Stimulated activated CD4-positive, alpha-beta T cell treated with anti-CD3 and anti-CD28 coated beads, Interleukin-15, amount 100 ng/mL, for 24 hours (primary cell): ENCODE data around the gene OCEL1.
A peak's percentile ranks its signal among the peaks of the same experiment; 100 is the strongest.

Experiments used
- DNase-seq: peaks from one replicate; pipeline ENCODE4 v3.0.0-alpha.2; 2020

The OCEL1 gene

GRCh38 chr19:17211547-17212446, 14.2 kb upstream of the OCEL1 start:
- DNase-seq: no peak

DNA sequence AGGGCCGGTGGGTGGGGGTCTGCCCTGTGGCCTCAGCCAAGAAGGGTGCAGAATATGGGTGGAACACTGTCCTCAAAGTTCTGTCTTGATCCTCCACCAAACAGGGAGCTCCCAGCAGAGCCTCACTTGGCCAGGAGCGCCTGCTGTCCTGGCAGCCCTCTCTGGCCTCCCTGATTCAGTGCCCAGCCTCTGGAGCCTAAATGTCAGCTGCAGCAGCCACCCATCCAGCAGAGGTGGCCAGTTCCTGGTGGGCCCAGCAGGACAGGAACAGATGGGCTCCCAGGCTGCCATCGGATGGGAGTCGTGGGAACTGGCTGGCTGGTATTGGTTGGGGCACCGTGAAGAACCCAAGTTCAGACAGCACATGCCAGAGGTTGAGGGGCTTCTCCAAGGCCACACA, 12.7 kb upstream of the OCEL1 start:
- no peak for DNase-seq

DNA sequence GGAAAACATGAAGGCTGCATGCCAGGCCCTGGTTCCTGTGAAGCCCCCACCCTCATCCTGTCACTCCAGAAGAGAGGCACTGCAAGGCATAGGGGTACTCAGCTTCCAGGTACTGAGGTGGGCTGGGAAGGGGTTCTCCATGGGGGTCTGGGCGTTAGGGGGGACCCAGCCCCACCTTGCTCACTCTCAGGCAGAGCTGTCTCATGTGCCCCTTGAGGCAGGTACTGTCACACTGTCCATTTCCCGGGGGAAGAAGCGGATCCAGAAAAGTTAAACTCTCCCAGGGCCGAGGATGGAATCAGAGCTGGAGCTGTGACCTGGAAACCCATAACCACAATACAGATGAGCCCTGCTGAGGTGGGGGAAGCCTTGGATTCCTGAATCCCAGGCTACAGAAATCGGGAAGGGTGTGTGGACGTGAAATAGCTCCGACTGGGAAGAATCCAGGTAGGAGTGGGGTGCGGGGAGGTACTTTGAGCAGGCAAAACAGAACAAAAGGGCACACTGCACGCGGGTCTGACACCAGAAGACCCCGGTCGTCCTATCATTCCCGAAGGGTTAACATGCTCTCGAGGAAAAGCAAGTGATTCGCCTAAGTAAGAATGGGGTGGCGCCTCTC, 11.4 kb upstream of the OCEL1 start:
- no peak for DNase-seq

DNA sequence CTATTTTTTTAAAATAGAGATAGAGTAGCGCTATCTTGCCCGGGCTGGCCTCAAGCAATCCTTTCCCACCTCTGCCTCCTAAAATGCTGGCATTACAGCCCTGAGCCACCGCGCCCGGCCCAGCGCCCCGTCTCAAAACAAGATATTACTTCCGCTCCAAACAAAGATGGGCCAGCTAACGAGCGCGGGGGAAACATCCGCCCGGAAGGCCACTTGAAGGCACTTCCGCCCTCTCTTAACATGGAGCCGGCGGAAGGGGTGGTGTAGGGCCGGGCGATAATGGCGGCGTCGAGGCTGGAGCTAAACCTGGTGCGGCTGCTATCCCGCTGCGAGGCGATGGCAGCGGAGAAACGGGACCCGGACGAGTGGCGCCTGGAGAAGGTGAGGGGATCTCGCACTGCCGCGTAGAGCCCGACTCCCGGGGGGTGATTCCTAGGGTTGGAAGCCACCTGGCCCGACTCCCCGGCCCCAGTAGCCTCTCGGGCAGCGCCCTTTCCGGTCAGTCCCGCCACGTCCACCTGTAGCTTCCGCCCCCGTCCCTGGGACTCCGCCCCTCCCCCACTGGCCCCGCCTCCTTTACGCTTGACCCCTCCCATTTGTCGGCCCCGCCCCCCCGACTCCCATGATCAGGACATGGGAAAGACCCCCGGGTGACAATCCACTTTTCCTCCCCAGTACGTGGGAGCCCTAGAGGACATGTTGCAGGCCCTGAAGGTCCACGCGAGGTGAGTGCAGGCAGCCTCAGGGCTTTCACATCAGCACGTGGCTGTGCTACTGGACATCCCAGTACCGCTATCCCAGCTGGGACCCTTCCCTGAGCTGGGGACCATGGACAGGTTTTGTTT, 10.7 kb upstream of the OCEL1 start, which contains the start of gene USE1:
Gene USE1 (plus strand): TSS at position 231 of the 845 bp plus-strand sequence. CDS start 49 bp downstream, at position 280.
- DNase-seq: peak; percentile 89

DNA sequence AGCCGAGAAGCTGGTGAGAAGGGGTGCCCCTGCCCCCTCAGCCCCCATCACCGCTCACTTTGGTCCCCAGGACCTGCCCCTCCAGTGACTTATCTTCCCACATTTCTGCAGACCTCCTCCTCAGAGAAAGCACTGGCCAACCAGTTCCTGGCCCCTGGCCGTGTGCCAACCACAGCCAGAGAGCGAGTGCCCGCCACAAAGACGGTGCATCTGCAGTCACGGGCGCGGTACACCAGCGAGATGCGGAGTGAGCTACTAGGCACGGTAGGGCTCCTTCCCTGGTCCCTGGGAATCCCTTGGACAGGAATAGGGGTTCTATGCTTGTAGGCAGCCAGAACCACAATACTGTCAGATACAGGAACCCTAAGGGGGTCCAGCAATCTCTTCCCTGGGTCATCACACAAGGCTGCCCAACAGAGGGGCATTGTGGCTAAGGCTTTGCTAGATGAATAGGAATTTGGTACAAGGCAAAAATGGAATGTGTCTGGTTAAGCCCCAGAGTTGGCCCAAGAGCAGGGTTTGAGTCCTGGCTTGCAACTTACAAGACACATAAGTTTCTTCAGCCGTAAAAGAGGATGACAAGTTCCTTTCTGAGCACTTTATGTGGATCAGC, 9.9 kb upstream of the OCEL1 start:
- DNase-seq: no peak

- no peak for DNase-seq
These were observed 6.7 kb upstream of the OCEL1 start for GRCh38 chr19:17219286-17219685.

- DNase-seq: peak; percentile 28
These were observed 5.7 kb upstream of the OCEL1 start for GRCh38 chr19:17220207-17220758.

DNA sequence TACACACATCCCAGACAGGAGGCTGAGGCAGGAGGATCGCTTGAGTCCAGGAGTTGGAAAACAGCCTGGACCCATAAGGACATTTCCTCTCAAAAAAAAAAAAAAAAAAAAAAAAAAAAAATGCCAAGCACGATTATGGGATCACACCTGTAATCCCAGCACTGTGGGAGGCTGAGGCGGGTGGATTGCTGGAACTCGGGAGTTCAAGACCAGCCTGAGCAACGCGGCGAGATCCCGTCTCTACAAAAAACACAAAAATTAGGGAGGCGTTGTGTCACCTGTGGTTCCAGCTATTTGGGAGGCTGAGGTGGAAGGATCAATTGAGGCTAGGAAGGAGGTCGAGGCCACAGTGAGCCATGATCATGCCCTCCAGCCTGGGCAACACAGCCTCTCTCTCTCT, 973 bp upstream of the OCEL1 start:
- no peak for DNase-seq

DNA sequence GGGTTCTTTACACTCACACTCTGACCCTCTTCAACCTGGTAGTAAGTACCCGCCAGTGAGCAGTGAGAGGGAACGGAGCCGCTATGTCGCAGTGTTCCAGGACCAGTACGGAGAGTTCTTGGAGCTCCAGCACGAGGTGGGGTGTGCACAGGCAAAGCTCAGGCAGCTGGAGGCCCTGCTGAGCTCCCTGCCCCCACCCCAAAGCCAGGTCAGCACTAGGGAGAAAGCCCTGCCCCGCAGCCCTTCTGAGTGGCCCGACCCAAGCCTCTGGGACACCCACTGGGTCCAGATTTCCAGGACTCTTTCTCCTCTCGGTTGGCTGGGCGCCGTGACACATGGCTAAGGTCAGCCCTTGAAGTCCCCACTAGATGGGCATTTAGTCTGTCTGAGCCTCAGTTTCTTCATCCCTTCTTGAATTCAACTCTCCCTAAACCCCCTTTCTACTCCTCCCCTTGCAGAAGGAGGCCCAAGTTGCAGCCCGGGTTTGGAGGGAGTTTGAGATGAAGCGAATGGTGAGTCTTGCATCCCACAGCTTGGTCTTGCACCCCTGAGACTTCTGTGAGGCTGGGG, 1.9 kb downstream of the OCEL1 start:
- no peak for DNase-seq

DNA sequence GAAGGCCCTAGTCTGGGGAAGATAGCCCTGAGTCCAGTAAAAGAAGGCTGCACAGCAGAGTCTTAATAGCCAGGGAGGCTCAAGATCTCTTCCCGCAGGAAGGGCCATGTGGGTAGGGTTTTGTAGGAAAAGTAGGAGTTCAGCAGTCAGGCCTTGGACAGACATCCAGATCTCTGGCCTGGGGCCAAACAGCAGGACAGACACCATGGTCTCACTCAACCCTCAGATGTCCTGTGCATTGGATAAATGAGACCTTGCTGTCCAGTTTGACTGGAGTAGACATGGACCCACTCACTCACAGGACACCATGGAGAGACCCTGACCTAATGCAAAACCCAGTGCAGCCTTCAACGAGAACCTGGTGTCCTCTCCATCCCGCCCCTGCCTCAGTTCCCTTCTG, 3.9 kb downstream of the OCEL1 start:
- no peak for DNase-seq

DNA sequence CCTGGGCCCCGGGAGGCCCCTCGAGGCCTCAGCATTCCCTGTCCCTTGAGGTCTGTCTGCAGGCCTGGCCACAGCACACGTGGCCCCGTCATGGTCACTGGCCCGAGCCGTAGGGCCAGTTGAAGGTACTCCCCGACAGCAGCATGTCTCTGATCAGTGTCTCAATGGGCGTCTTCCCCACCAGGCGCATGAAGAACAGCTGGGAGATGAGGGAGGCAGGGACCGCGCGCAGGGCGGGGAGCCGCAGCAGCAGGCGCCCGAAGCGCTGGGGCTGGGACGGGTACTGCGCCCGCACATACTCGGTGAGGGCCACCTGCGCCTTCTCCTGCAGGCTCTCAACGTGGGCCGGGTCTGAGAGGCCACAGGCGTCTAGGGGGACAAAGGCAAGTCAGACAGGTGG, 6.2 kb downstream of the OCEL1 start:
- no peak for DNase-seq

DNA sequence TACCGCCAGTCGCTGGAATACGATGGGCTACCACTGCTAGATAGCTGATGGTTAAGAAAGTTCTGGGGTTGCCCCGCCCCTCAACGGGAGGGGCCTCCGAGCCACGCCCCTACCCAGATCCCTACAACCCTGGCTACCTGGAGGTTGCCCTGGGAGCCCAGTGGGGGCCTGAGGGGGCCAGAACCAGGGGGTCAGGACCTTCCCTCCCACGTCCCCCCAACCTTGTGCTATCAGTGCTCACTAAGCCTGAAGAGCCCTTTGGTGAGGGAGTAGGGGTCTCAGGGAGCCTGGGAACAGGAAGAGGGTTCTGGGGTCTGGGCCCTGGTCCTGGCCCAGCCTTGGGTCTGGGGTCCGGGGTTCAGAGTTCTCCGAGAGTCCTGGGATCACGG, 8.9 kb downstream of the OCEL1 start:
- DNase-seq: peak; percentile 79

DNA sequence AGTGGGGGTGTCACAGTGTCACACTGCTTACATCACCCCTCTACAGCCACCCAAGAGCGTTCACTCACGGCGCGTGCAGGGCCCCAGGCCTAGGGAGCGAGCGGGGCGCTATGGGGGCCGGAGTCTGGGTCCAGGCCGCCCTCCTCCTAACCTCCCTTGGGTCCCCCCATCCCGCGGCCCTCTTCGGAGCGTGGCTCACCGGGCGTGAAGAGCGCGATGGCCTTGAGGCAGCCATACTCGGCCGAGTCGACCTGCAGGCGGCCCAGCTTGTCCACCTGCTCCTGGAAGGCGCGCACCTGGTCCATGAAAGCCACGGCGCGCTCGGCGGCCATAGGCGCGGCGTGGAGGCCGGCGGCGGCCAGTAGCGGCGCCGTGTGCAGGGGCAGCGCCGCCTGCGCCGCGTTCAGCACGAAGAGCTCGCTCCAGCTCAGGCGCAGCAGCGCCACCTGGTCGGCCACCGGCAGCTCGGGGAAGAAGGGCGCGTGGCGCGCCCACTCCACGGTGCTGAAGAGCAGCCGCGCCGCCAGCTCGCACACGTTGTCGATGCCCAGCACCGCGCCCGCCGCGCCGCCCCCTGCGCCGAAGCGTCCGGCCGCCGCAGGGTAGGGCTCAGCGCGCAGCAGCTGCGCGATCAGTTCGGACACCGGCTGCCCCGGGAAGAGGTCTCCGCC, 9.4 kb downstream of the OCEL1 start:
- DNase-seq: peak; percentile 78

GRCh38 chr19:17235971-17236777, 10.1 kb downstream of the OCEL1 start:
- peak; percentile 23 for DNase-seq

DNA sequence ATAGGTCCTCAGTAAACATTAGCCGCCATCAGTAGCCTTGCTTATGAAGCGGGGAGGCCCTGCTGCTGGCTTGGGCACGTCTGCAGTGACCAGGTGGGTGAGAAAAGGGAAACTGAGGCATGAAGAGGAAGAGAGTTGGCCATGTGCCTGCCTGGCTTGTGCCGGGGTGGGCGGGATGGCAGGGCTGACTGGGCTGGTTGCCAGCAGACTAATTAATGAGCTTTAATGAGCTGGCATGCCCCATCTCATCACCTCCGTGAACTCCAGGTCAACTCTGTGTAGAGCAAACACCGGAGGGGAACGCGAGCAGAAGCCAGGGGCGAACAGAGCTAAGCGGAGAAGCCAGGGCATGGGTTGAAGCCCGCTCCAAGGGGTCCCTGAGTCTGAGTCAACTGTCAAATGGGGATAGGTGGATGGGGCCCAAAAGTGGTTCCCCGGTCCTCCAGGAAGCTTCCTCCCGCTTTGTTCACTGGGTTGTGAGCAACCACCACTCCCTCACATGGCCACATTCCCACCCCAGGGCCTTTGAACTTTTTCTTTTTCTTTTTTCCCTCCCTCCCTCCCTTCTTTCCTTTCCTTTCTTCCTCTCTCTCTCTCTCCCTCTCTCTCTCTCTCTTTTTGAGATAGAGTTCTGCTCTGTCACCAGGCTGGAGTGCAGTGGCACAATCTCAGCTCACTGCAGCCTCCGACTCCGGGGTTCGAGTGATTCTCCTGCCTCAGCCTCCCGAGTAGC, 11.0 kb downstream of the OCEL1 start:
- DNase-seq: no peak

- no peak for DNase-seq
These were observed 12.0 kb downstream of the OCEL1 start for GRCh38 chr19:17237747-17238706.

- DNase-seq: no peak
These were observed 14.2 kb downstream of the OCEL1 start for GRCh38 chr19:17240062-17240752.

DNA sequence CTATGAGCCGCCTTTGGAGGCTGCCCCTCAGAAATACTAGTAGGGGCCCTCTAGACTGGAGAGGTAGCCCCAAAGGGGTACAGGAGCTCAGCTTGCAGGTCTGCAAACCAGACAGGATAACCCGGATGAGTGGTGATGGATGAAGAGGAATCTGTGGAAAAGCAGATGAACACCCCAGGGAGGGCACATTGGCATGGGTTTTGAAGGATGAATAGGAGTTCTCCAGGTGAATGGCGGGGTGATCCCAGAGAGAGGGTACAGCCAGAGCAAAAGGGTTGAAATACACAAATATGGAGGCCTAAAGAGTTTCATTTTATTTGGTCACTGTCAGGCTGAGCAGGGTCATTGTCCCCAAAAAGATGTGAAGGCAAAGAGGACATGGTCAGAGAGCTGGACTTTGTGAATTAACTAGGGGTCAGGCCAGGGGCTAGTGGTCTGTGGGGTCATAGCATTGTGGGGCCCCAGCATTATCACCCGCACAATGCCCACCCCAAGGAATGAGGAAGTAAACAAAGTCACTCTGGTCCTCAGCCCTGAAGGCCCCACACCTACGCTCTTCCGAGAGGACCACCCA, 14.9 kb downstream of the OCEL1 start:
- no peak for DNase-seq
